Natural killer cell (primary cell): ENCODE results near the gene ADCY2. TPM values are rescaled to one million over a fixed set of nuclear protein-coding genes. Genes with fewer than 3 reads are reported as not detected.
A peak's percentile ranks its signal among the peaks of the same experiment; 100 is the strongest.

Experiments used
- ATAC-seq, 3 donors: fragments of 150-1000 bp in 2 of 3; fragments of 200-7000 bp in 1 of 3; cut with Tn5 transposase; 1 replicate in 1 of 3; 2 replicates in 2 of 3; pipeline ENCODE4 v1.10.0; 2021; ENCODE audit warnings: mild to moderate bottlenecking in 2 of 3, moderate library complexity in 2 of 3
- DNase-seq, 2 donors: peaks; one replicate each; pipeline versions ENCODE4 v3.0.0 to v3.0.0-alpha.2; 2013 to 2021; ENCODE audit warnings: mixed read lengths in 1 of 2
- H3K27ac ChIP-seq: one replicate; pipeline ENCODE4 v1.5.1; 2013; ENCODE audit warnings: mild to moderate bottlenecking, low read length
- H3K27me3 ChIP-seq: one replicate; pipeline ENCODE4 v1.6.1; 2013; ENCODE audit warnings: low read length; ENCODE audit not compliant: control insufficient read depth, insufficient read depth
- H3K36me3 ChIP-seq: one replicate; pipeline ENCODE4 v1.6.1; 2013; ENCODE audit warnings: low read length; ENCODE audit not compliant: control insufficient read depth, insufficient read depth
- H3K4me1 ChIP-seq: one replicate; pipeline ENCODE4 v1.6.1; 2013; ENCODE audit warnings: low read length; ENCODE audit not compliant: control insufficient read depth, insufficient read depth
- H3K4me3 ChIP-seq: one replicate; pipeline ENCODE4 v1.5.1; 2013; ENCODE audit warnings: low read length
- H3K9me3 ChIP-seq: one replicate; pipeline ENCODE4 v1.6.1; 2013; ENCODE audit warnings: low read length; ENCODE audit not compliant: control insufficient read depth, insufficient read depth
- H3K27ac Mint-ChIP-seq, 2 donors: one replicate each; pipeline ENCODE4 v1.8.0; 2022; ENCODE audit warnings: mild to moderate bottlenecking in 2 of 2, mixed read lengths in 2 of 2, moderate library complexity in 1 of 2
- H3K27me3 Mint-ChIP-seq, 2 donors: one replicate each; pipeline ENCODE4 v1.8.0; 2022; ENCODE audit warnings: low read depth in 2 of 2, mixed read lengths in 2 of 2
- H3K36me3 Mint-ChIP-seq: one replicate; pipeline ENCODE4 v1.8.0; 2022; ENCODE audit warnings: mixed read lengths
- H3K4me1 Mint-ChIP-seq, 2 donors: one replicate each; pipeline ENCODE4 v1.8.0; 2022; ENCODE audit warnings: mixed read lengths in 2 of 2
- H3K4me3 Mint-ChIP-seq: one replicate; pipeline ENCODE4 v1.8.0; 2022; ENCODE audit warnings: mild to moderate bottlenecking, moderate library complexity, mixed read lengths
- H3K9me3 Mint-ChIP-seq, 2 donors: one replicate each; pipeline ENCODE4 v1.8.0; 2022; ENCODE audit warnings: mixed read lengths in 2 of 2
- CTCF ChIP-seq: fragments of 200-600 bp; IDR thresholded peaks from one replicate; pipeline ENCODE4 v1.8.0; 2022; ENCODE audit warnings: antibody characterized with exemption
- WGBS: methylation state at CpG from one replicate; pipeline ENCODE4 v1.1.7; 2013; ENCODE audit warnings: missing lambda C conversion rate; ENCODE audit not compliant: insufficient coverage; 5-methylcytosine and 5-hydroxymethylcytosine counted together
- intact Hi-C: fragments of 100-400 bp; cut with micrococcal nuclease; formaldehyde crosslinking; loops from one replicate; pipeline ENCODE4 v1.14.2; 2022
- total RNA-seq, 4 donors: library from RNA; stranded (reverse); fragments of 120-200 nt in 1 of 4; gene quantifications; one replicate each; pipeline versions ENCODE4 v1.2.3 to v1.2.4, GENCODE V29; 2013 to 2022

Gene ADCY2
- total RNA-seq, 3 donors from 2014 or later (not counting 1 experiment from before 2014, with no cell fraction given) = not detected

DNA sequence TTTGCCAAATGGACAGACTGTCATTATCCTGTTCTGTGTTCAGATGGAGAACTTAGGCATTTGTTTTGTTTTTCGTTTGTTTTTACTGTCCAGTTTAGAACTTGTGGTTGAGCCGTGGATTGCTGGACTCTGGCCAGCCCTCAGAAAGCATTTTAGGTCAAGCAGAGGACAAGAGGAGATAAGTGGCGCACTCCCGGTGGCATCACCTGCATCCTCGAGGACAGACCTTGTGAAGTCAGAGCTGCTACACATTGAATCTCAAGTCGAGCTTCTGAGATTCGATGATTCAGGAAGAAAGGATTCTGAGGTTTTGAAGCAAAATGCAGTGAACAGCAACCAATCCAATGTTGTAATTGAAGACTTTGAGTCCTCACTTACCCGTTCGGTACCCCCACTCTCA, 481.9 kb downstream of the ADCY2 start:
- TF ChIP-seq CTCF = no peak
- Histone ChIP-seq H3K27ac (no peak overlapping the region), H3K9me3 (no peaks in the 10 kb centered on the region), H3K4me3 (no peak overlapping the region), H3K36me3 (peaks cover 65% of the 10 kb centered on the region), H3K4me1 (no peaks in the 10 kb centered on the region), H3K27me3 (no peaks in the 10 kb centered on the region)
- intact Hi-C loops = no loop called here
- no peak for ATAC-seq
- H3K27me3 Mint-ChIP-seq = no peaks in the 10 kb centered on the region
- WGBS = 85% methylated on average over 9 of the region's 9 CpGs
- H3K36me3 Mint-ChIP-seq = peaks cover 10% of the 10 kb centered on the region
- H3K27ac Mint-ChIP-seq = no peak overlapping the region
- H3K4me1 Mint-ChIP-seq = peaks cover 27 to 30% of the 10 kb centered on the region in 2 donors
- no peak for DNase-seq
- no peaks in the 10 kb centered on the region for H3K9me3 Mint-ChIP-seq
- no peak overlapping the region for H3K4me3 Mint-ChIP-seq

GRCh38 chr5:7878381-7878873, 482.5 kb downstream of the ADCY2 start:
- Mint-ChIP-seq H3K4me1 (peaks cover 21 to 24% of the 10 kb centered on the region in 2 donors), H3K36me3 (peaks cover 10% of the 10 kb centered on the region), H3K4me3 (no peak overlapping the region), H3K27me3 (no peaks in the 10 kb centered on the region), H3K27ac (no peak overlapping the region), H3K9me3 (no peaks in the 10 kb centered on the region)
- Histone ChIP-seq H3K9me3 (no peaks in the 10 kb centered on the region), H3K27me3 (no peaks in the 10 kb centered on the region), H3K4me3 (no peak overlapping the region), H3K27ac (no peak overlapping the region), H3K4me1 (no peaks in the 10 kb centered on the region), H3K36me3 (peaks cover 70% of the 10 kb centered on the region)
- no peak for DNase-seq
- peak in 1 of 3 donors; percentile 73 for ATAC-seq
- no peak for TF ChIP-seq CTCF
- intact Hi-C loops = no loop called here
